ENCODE data around the gene TNFAIP2.
"Not testable (repeated sequence)": the region's sequence is repeated elsewhere in the genome, so short reads cannot be mapped to it uniquely, and the experiment has no call there.

Gene TNFAIP2

GRCh38 chr14:103157969-103158368 is 34.7 kb downstream of the TNFAIP2 start:
- H3K9me3 Mint-ChIP-seq: no peaks in the 10 kb centered on the region
- no peaks in the 10 kb centered on the region for H3K36me3 Mint-ChIP-seq (ENCODE audit: low read depth)
- DNase-seq: no peak
- H3K4me3 Mint-ChIP-seq: no peak overlapping the region
- peaks cover 3% of the 10 kb centered on the region for H3K4me1 Mint-ChIP-seq
- no peak overlapping the region for H3K27ac Mint-ChIP-seq
- H3K27me3 Mint-ChIP-seq: peaks cover 3% of the 10 kb centered on the region
- no peak for ATAC-seq

- no peak for DNase-seq
- Mint-ChIP-seq H3K27me3 (peaks cover 3% of the 10 kb centered on the region), H3K4me3 (no peak overlapping the region), H3K27ac (no peak overlapping the region), H3K36me3 (ENCODE audit: low read depth) (no peaks in the 10 kb centered on the region), H3K4me1 (peaks cover 3% of the 10 kb centered on the region), H3K9me3 (no peaks in the 10 kb centered on the region)
- ATAC-seq: no peak
Measured at GRCh38 chr14:103158688-103159087, 35.4 kb downstream of the TNFAIP2 start.

- no peaks in the 10 kb centered on the region for H3K9me3 Mint-ChIP-seq
- H3K4me3 Mint-ChIP-seq: no peak overlapping the region
- H3K27me3 Mint-ChIP-seq: peaks cover 3% of the 10 kb centered on the region
- ATAC-seq (no peak), DNase-seq (no peak)
- no peaks in the 10 kb centered on the region for H3K36me3 Mint-ChIP-seq (ENCODE audit: low read depth)
- no peak overlapping the region for H3K27ac Mint-ChIP-seq
- peaks cover 3% of the 10 kb centered on the region for H3K4me1 Mint-ChIP-seq
Measured at GRCh38 chr14:103160321-103161053, 37.2 kb downstream of the TNFAIP2 start.

- no peak overlapping the region for H3K27ac Mint-ChIP-seq
Measured at GRCh38 chr14:103161054-103161397, 37.8 kb downstream of the TNFAIP2 start.

GRCh38 chr14:103163199-103163598 is 39.9 kb downstream of the TNFAIP2 start:
- no peak for ATAC-seq
- H3K36me3 Mint-ChIP-seq (ENCODE audit: low read depth): no peaks in the 10 kb centered on the region
- H3K9me3 Mint-ChIP-seq: no peaks in the 10 kb centered on the region
- H3K4me3 Mint-ChIP-seq: no peak overlapping the region
- no peak for DNase-seq
- peaks cover 3% of the 10 kb centered on the region for H3K4me1 Mint-ChIP-seq
- no peak overlapping the region for H3K27ac Mint-ChIP-seq
- peaks cover under 1% of the 10 kb centered on the region for H3K27me3 Mint-ChIP-seq

More at GRCh38 chr14:103161054-103161397, 37.8 kb downstream of the TNFAIP2 start:
- Mint-ChIP-seq H3K9me3 (no peaks in the 10 kb centered on the region), H3K4me3 (no peak overlapping the region), H3K36me3 (ENCODE audit: low read depth) (no peaks in the 10 kb centered on the region), H3K4me1 (peaks cover 3% of the 10 kb centered on the region), H3K27me3 (peaks cover 3% of the 10 kb centered on the region)
- no peak for ATAC-seq
- no peak for DNase-seq

- H3K27ac Mint-ChIP-seq: no peak overlapping the region
- H3K4me1 Mint-ChIP-seq: peaks cover 3% of the 10 kb centered on the region
- DNase-seq (no peak), ATAC-seq (no peak)
- H3K9me3 Mint-ChIP-seq: no peaks in the 10 kb centered on the region
- no peaks in the 10 kb centered on the region for H3K27me3 Mint-ChIP-seq
- H3K4me3 Mint-ChIP-seq: no peak overlapping the region
- no peaks in the 10 kb centered on the region for H3K36me3 Mint-ChIP-seq (ENCODE audit: low read depth)
Measured at GRCh38 chr14:103164006-103164405, 40.7 kb downstream of the TNFAIP2 start.

GRCh38 chr14:103164779-103165178 is 41.5 kb downstream of the TNFAIP2 start:
- Mint-ChIP-seq H3K4me1 (peaks cover 3% of the 10 kb centered on the region), H3K36me3 (ENCODE audit: low read depth) (no peaks in the 10 kb centered on the region), H3K27ac (no peak overlapping the region), H3K4me3 (no peak overlapping the region), H3K9me3 (no peaks in the 10 kb centered on the region), H3K27me3 (no peaks in the 10 kb centered on the region)
- ATAC-seq: no peak
- DNase-seq: no peak

- Mint-ChIP-seq H3K27me3 (peaks cover 3% of the 10 kb centered on the region), H3K9me3 (peaks cover 3% of the 10 kb centered on the region), H3K36me3 (ENCODE audit: low read depth) (no peaks in the 10 kb centered on the region), H3K4me3 (no peak overlapping the region), H3K4me1 (peaks cover 3% of the 10 kb centered on the region), H3K27ac (no peak overlapping the region)
- DNase-seq (no peak), ATAC-seq (no peak)
Measured at GRCh38 chr14:103165323-103165722, 42.1 kb downstream of the TNFAIP2 start.

GRCh38 chr14:103169954-103170353 is 46.7 kb downstream of the TNFAIP2 start:
- H3K4me1 Mint-ChIP-seq: no peaks in the 10 kb centered on the region
- ATAC-seq (no peak), DNase-seq (no peak)
- H3K4me3 Mint-ChIP-seq: no peak overlapping the region
- peaks cover 27% of the 10 kb centered on the region for H3K9me3 Mint-ChIP-seq
- no peaks in the 10 kb centered on the region for H3K36me3 Mint-ChIP-seq (ENCODE audit: low read depth)
- peaks cover 6% of the 10 kb centered on the region for H3K27me3 Mint-ChIP-seq
- H3K27ac Mint-ChIP-seq: no peak overlapping the region

GRCh38 chr14:103171206-103171605 is 47.9 kb downstream of the TNFAIP2 start:
- not testable (repeated sequence) for H3K4me1 Mint-ChIP-seq; H3K36me3 Mint-ChIP-seq (ENCODE audit: low read depth); H3K27me3 Mint-ChIP-seq; DNase-seq; H3K4me3 Mint-ChIP-seq; H3K27ac Mint-ChIP-seq; ATAC-seq
- H3K9me3 Mint-ChIP-seq: peaks cover 27% of the 10 kb centered on the region

GRCh38 chr14:103172921-103173320 is 49.7 kb downstream of the TNFAIP2 start:
- H3K4me3 Mint-ChIP-seq: no peak overlapping the region

GRCh38 chr14:103173887-103174286 is 50.6 kb downstream of the TNFAIP2 start:
- not testable (repeated sequence) for H3K4me3 Mint-ChIP-seq; H3K4me1 Mint-ChIP-seq; DNase-seq; H3K36me3 Mint-ChIP-seq (ENCODE audit: low read depth); H3K27me3 Mint-ChIP-seq; H3K27ac Mint-ChIP-seq; ATAC-seq
- H3K9me3 Mint-ChIP-seq: peaks cover 27% of the 10 kb centered on the region

More at GRCh38 chr14:103172921-103173320, 49.7 kb downstream of the TNFAIP2 start:
- Mint-ChIP-seq H3K4me1 (no peaks in the 10 kb centered on the region), H3K9me3 (peaks cover 27% of the 10 kb centered on the region), H3K27me3 (peaks cover 6% of the 10 kb centered on the region), H3K36me3 (ENCODE audit: low read depth) (no peaks in the 10 kb centered on the region), H3K27ac (no peak overlapping the region)
- no peak for ATAC-seq
- DNase-seq: no peak

GRCh38 chr14:103176176-103176575 is 52.9 kb downstream of the TNFAIP2 start:
- peaks cover 17% of the 10 kb centered on the region for H3K9me3 Mint-ChIP-seq
- H3K27ac Mint-ChIP-seq; H3K4me3 Mint-ChIP-seq; ATAC-seq; H3K36me3 Mint-ChIP-seq (ENCODE audit: low read depth); H3K27me3 Mint-ChIP-seq; DNase-seq; H3K4me1 Mint-ChIP-seq: not testable (repeated sequence)

- peaks cover 14% of the 10 kb centered on the region for H3K9me3 Mint-ChIP-seq
Measured at GRCh38 chr14:103177376-103177775, 54.1 kb downstream of the TNFAIP2 start.

GRCh38 chr14:103178521-103178920 is 55.3 kb downstream of the TNFAIP2 start:
- Mint-ChIP-seq H3K4me3 (no peak overlapping the region), H3K27ac (no peak overlapping the region), H3K9me3 (peaks cover 6% of the 10 kb centered on the region), H3K4me1 (no peaks in the 10 kb centered on the region), H3K27me3 (no peaks in the 10 kb centered on the region), H3K36me3 (ENCODE audit: low read depth) (no peaks in the 10 kb centered on the region)
- no peak for DNase-seq
- no peak for ATAC-seq

More at GRCh38 chr14:103177376-103177775, 54.1 kb downstream of the TNFAIP2 start:
- Mint-ChIP-seq H3K27me3 (peaks cover 3% of the 10 kb centered on the region), H3K4me3 (no peak overlapping the region), H3K36me3 (ENCODE audit: low read depth) (no peaks in the 10 kb centered on the region), H3K4me1 (no peaks in the 10 kb centered on the region), H3K27ac (no peak overlapping the region)
- ATAC-seq: no peak
- DNase-seq: no peak
